DMS53 treated with DMSO at 0.1 percent for 48 hours (cell line): ENCODE measurements around the gene SDR39U1.
"Not testable (repeated sequence)": the region's sequence is repeated elsewhere in the genome, so short reads cannot be mapped to it uniquely, and the experiment has no call there.

ENCODE experiments used
- DNase-seq: peaks from one replicate; lab custom pipeline; 2025; ENCODE audit not compliant: unreplicated experiment; lab: John Stamatoyannopoulos, UW

SDR39U1 gene, protein sequence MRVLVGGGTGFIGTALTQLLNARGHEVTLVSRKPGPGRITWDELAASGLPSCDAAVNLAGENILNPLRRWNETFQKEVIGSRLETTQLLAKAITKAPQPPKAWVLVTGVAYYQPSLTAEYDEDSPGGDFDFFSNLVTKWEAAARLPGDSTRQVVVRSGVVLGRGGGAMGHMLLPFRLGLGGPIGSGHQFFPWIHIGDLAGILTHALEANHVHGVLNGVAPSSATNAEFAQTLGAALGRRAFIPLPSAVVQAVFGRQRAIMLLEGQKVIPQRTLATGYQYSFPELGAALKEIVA

DNA sequence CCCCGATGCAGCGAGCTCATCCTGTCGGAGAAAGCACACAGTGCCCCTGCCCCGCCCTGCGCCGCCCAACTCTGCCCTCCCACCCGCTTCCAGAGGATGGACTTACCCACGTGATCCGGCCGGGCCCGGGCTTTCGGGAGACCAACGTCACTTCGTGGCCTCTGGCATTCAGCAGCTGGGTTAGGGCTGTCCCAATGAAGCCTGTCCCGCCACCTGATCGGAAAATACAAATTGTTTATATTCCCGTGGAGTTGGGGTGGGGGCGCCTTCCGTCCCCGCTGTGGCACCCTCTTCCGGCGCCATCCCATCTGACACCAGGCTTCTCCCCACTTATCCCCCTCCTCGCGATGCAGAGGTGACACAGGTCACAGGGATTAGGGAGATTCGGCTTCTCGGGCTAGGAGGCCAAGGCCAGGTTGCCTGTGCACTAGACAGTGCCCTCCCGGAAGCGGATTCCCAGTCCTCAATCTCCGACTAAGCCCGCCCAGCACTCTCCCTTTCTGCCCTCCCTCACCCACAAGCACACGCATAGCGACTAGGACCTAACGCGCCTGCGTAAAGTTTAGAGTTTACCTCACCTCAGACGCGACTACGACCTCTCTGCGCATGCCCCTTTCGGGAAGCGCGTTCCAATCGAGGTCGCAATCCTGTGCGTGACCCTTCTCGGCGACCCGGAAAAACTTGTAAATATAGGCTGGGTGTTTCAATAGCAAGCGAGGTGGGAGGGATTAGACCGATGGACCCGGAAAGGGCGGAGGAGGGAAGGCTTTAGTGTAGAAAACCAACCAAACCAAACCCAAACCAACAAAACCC is at the start of gene SDR39U1:
TSS of gene SDR39U1 (minus strand) at position 537 of the 813 bp plus-strand sequence. CDS start at position 530, 7 bp downstream.
- peak; percentile 96 for DNase-seq

DNA sequence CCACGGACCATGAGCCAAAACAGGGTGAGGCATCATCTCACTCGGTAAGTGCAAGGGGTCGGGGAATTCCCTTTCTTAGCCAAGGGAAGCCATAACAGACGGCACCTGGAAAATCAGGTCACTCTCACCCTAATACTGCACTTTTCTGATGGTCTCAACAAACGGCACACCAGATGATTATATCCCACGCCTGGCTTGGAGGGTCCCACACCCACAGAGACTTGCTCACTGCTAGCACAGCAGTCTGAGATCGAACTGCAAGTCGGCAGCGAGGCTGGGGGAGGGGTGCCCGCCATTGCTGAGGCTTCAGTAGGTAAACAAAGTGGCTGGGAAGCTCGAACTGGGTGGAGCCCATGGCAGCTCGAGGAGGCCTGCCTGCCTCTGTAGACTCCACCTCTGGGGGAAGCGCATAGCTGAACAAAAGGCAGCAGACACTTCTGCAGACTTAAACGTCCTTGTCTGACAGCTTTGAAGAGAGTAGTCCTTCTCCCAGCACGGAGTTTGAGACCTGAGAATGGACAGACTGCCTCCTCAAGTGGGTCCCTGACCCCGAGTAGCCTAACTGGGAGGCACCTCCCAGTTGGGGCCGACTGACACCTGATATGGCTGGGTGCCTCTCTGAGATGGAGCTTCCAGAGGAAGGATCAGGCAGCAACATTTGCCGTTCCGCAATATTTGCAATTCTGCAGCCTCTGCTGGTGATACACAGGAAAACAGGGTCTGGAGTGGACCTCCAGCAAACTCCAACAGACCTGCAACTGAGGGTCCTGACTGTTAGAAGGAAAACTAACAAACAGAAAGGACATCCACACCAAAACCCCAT is 49.2 kb upstream of the SDR39U1 start:
- peak; percentile 10 for DNase-seq

DNA sequence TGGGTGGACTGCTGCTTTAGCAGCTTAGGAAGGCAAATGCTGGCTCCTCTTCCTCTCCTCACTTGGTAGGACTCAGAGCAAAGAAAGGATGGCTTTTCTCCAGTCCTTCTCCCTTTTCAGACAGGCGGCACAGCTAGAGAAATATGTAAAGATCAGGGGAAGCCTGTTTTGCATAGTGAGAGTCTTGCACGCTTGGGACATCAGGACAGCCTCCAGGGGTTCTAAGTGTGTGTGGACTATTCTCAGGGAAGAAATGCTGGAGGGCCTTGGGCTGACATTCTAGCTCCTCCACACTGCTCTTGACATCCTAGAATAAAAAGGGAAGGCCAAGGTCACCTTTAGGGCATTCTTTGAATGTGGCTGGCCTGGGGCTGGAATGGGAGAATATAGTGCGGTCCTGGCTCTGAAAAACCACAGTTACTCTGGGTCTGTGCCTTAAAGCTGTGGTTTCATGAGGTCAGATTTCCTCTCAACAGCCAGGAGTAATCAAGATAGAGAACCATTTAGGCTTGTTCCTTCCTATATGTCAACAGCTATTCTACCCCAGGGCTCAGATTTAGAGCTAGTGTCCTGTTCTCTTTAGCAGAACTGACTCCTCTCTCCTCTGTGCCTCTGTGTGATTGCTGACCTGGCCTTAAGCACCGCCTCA is 41.2 kb upstream of the SDR39U1 start:
- no peak for DNase-seq

DNA sequence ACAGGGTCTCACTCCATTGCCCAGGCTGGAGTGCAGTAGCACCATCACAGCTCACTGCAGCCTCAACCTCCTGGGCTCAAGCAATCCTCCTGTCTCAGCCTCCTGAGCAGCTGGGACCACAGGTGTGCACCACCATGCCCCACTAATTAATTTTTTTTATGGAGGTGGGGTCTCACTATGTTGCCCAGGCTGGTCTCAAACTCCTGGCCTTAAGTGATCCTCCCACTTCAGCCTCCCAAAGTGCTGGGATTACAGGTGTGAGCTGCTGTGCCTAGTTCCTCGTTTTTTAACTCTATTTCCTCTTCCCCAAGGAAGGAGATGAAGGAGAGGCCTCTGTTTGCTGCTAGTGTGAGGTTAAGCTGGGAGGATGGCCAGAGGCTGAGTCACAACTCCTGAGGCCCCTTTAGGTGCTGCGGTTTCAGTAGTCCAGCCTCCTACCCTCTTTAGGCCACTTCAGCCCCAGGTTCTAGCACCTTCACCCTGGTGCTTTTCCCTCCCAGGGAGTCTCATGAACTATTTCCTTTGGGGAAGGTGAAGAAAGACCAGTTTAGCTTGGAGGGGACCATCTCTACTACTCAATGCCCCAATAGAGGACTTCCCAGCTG is 40.2 kb upstream of the SDR39U1 start:
- not testable (repeated sequence) for DNase-seq

- DNase-seq, result peak; percentile 40
Measured at GRCh38 chr14:24481622-24482324, 39.2 kb upstream of the SDR39U1 start.

- DNase-seq, result not testable (repeated sequence)
Measured at GRCh38 chr14:24479999-24480398, 37.4 kb upstream of the SDR39U1 start.

- DNase-seq, result no peak
Measured at GRCh38 chr14:24475261-24475660, 32.7 kb upstream of the SDR39U1 start.

DNA sequence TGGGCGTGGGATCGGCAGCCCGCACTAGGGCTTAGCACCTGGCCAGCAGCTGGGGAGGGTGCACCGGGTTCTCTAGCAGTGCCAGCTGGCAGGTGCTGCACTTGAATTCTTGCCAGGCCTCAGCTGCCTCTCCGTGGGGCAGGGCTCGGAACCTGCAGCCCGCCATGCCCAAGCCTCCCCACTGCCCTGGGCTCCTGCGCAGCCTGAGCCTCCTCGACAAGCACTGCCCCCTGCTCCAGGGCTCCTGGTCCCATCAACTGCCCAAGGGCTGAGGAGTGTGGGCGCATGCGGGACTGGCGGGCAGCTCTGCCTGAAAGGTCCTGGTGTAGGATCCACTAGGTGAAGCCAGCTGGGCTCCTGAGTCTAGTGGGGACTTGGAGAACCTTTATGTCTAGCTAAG is 30.6 kb upstream of the SDR39U1 start:
- no peak for DNase-seq

DNA sequence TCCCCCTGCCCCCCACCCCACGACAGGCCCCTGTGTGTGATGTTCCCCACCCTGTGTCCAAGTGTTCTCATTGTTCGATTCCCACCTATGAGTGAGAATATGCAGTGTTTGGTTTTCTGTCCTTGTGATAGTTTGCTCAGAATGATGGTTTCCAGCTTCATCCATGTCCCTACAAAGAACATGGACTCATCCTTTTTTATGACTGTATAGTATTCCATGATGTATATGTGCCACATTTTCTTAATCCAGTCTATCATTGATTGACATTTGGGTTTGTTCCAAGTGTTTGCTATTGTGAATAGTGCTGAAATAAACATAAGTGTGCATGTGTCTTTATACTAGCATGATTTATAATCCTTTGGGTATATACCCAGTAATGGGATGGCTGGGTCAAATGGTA is 27.9 kb upstream of the SDR39U1 start:
- DNase-seq, result not testable (repeated sequence)

DNA sequence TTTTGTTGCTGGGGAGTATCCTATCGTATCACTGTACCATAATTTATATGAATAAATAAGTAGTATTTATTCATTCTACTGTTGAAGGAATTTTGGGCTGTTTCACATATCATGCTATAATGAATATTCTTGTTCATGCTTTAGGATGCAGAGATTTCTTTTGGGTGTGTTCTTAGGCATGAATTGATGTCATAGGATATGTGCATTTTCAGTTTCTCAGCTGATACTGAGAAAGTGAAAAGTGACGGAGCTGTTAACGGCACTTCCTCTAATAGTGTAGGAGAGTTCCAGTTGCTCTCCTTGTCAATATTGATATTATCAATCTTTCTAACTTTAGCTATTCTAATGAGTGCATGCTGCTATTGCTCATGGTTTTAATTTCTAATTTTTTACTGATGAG is 23.2 kb upstream of the SDR39U1 start:
- DNase-seq, result no peak

- DNase-seq, result no peak
Measured at GRCh38 chr14:24465368-24465767, 22.8 kb upstream of the SDR39U1 start.

- no peak for DNase-seq
Measured at GRCh38 chr14:24463884-24464785, 21.6 kb upstream of the SDR39U1 start.

GRCh38 chr14:24463017-24463883 is 20.7 kb upstream of the SDR39U1 start:
- no peak for DNase-seq

DNA sequence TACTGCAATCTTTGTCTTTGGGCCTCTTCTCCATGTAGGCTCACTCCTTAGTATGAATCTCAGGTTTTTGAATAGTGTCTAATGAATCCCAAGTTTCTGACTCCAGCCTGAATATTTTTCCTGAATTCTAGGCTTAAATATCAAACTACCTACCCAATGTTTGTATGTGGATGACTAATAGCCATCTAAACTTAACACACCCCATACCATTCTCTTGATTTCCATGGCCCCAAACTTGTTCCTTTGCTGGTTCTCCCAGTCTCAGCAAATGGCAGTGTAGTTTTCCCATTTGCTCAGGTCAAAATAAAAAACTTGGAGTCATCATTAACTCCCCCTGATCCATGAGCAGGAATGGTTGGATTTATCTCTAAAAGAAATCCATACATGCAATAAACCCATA is 18.8 kb upstream of the SDR39U1 start:
- no peak for DNase-seq

DNA sequence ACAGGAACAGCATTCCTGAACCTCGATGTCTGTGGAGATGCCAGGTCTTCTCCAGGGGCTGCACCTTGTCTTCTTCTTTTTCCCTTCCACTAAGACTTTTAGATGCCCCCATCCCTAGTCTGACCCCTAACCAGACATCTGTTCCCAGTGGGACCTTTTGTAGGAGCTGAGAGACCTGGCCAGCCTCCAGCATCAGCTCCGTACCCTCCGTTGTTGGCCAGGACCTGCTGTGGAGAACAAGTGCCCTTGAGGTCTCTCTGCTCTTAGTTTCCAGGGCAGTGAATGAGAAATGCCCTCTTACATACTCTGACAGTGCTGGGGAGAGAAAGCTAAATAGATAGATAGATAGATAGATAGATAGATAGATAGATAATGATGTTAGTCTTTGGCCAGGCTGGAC is 16.8 kb upstream of the SDR39U1 start:
- DNase-seq, result no peak

- no peak for DNase-seq
Measured at GRCh38 chr14:24458736-24459135, 16.2 kb upstream of the SDR39U1 start.

GRCh38 chr14:24456980-24457379 is 14.4 kb upstream of the SDR39U1 start:
- DNase-seq, result no peak

DNA sequence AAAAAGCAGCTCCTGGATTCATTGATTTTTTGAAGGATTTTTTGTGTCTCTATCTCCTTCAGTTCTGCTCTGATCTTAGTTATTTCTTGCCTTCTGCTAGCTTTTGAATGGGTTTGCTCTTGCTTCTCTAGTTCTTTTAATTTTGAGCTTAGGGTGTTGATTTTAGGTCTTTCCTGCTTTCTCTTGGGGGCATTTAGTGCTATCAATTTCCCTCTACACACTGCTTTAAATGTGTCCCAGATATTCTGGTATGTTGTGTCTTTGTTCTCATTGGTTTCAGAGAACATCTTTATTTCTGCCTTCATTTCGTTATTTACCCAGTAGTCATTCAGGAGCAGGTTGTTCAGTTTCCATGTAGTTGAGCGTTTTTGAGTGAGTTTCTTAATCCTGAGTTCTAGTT is 8.3 kb upstream of the SDR39U1 start:
- not testable (repeated sequence) for DNase-seq
